Mesenteric fat pad (tissue), 1 donor: ENCODE data around the gene MED13L. TPM values are rescaled to one million over a fixed set of nuclear protein-coding genes. Genes with fewer than 3 reads are reported as not detected.

ENCODE experiments used
- DNase-seq: peaks from one replicate; pipeline ENCODE4 v3.0.0-alpha.2; 2020; ENCODE audit warnings: low spot score
- total RNA-seq: library from RNA; stranded (reverse); fragmentation: NEBNext Ultra II Directional; extraction: Animal tissue kit (Norgen Biotek cat#: 25700); gene quantifications from one replicate; pipeline ENCODE4 v1.2.1, GENCODE V29; 2021
- donor health status: DM: yes; HTN: yes; CAD: no.

Gene MED13L
- total RNA-seq, 1 donor from 2014 or later: 136 TPM

DNA sequence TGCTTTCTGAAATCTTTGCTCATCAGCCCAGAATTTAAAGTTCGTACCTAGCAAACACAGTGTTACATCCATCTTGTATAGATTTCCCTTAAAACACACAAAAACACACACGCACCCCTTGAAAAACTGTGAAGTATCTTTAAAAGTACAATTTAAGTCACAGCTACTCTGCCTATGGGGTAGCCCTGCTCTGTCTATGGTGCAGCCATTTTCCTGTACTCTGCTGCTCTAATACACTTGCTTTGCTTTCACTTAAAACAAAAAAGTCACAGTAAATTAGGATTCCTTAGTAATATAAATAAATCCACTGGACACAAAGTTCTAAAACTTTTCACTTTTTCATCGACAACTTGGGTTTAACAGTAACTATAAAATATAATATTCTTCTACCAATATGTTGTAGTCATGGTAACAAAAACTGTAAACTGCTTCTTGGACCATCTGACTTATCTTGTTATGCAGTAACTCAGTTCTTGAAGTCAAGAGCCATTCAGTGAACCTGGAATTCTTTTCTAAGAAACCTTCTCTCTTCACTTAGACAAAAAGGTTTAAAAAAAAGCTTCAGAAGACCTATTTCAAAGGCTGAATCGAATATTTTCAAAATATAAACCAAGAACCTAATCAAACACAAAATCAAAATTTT, 63.5 kb downstream of the MED13L start:
- DNase-seq: no peak

DNA sequence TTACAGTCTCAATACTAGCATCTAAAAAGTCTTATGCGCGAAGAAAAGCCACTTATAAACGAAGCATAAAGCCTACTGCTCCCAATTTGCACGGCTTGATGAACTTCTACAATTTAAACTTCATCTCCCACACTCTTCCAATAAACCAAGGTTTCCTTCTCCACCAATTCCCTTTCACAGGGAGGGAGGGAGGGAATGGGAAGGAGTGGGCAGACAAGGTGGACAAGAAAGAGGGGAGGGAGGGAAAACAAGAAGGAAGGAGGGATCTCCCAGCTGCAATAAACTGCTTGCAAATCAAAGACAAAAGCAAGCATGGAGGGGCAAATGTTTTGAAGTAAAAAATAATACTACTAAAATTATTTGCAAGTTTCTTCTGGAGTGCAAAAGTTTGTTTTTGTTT, 64.5 kb downstream of the MED13L start:
- no peak for DNase-seq

DNA sequence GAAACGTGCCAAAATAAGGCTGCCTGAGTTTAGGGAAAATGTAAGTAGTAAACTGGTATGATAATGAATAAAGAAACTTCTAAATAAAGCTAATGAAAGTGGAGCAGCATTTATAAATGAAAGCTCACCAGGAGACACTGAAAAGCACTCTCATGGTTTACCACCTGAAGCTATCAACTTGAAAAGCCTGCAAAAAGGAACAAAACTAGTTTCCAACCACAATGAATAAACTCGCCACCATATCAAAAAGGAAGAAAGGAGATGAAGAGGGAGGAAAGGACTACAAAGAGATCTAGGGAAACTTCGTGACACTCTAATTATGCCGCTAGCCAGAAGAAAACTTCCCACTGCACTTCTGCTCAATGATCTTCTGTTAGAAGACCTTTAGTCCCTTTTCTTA, 66.7 kb downstream of the MED13L start:
- DNase-seq: no peak

DNA sequence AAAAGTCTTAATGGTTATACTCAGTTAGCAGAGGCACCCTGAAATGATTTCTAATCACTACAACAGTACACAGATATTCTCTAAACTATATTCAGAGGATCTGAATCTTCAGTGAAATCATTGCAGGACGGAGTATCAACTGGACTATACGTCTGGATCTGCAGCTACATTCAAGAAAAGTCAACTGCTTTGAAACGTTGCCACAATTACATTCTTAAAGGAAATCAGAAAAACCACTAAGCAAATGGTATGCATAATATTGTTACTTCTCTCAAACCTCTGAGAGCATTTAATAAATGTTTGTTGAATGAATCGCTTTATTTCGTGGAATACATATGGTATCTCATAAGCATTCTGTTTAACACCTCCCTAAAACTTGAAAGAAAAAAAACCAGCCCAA, 67.4 kb downstream of the MED13L start:
- DNase-seq: no peak

DNA sequence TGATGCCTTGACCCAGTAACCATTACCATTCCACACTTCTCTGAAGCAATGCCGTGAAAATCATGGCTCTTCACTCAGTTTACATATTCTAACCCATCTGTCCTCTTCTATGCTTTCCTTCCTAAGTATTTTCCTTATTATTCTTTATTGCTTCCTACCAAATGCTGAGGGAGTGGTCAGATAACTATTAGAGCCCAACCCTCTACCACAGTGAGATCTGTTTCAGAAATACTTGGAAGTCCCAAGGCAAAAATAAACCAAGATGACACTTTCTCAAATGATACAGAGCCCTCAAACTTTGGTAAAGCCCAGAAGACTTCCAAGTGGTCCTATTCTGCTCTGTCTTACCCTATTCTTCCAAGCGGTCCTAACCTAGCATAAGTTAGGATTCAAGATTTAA, 68.0 kb downstream of the MED13L start:
- no peak for DNase-seq

DNA sequence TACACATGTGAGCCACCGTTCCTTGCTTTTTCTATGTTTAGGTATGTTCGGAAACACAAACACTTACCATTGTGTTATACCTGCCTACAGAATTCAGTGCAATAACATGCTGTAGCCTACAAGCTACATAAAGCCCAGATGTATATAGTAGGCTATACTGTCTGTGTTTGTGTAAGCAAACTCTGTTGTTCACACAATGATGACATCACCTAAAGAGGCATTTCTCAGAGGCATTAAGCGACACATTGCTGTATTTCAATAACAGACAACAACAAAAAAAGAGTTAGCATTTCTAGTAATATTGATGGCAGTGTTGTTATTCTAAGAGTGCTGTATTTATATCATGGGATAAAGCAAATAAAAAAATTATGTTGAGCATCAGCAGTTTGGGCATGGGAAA, 70.2 kb downstream of the MED13L start:
- no peak for DNase-seq

DNA sequence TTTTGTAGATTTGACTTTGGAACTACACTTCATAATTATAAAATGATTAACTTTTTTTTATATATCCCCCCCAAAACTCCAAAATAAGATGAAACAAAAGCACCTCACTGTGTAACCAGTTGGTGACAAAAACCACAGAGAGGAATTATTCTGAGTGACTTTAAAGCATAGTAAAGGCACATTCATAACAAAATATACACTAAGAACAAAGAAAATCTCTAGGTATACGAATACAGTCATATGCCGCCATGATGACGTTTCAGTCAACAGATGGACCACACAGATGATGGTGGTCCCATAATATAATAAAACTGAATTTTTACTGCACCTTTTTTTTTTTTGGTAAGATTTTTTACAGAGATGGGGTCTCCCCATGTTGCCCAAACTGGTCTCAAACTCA, 70.7 kb downstream of the MED13L start:
- DNase-seq: no peak

DNA sequence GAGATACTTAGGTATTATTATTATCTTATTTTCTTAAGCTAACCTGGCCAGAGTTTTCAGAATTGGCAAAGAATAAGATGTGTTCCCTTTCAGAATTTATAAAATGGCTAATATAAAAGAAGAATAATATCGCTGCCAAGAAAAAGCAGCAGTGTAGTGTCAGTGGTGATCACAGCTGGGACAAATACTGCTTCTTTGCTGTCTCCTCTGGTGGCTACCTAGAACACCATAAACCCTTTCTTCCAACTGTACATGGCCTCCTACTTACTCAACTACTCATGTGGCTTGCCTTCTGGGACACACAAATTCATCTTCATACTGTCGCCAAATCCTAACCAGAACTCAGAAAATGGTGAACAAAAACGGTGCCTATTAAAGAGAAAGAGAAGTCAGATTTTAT, 72.7 kb downstream of the MED13L start:
- DNase-seq: no peak

DNA sequence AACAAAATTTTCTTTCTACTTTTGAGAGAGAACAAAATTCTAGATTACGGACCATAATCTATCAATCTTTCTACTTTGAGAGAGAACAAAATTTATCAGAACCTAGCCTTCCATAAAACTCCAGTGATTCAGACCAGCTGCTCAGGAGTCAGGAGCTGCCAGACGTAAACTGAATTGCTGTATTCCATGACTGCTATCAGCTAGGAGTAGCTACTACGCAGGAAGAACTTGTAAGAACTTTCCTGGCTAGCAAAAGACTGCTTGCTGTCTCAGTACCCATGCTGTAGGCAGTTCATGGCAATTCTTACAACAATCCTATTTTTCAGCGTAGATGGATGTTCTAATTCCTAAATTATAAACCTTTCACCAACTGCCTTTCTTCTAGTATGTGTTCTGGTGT, 73.3 kb downstream of the MED13L start:
- no peak for DNase-seq

DNA sequence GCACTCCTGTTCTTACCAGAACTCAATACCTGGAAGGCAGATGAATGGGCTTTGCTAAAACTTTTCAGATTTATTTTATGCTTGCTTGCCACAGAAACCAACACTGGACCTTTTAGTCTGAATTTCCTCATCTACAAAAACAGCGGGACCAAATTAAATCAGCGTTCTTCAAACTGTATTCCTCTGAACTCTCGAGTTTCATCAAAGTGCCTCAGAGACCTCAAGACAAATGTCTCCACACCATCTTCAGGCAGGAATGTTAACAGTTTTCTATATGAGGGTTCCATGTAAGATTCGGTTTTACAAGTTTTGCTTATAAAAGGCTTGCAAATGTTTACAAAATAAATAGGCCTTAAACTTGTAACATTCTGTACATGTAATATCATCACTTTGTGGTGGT, 74.6 kb downstream of the MED13L start:
- no peak for DNase-seq

DNA sequence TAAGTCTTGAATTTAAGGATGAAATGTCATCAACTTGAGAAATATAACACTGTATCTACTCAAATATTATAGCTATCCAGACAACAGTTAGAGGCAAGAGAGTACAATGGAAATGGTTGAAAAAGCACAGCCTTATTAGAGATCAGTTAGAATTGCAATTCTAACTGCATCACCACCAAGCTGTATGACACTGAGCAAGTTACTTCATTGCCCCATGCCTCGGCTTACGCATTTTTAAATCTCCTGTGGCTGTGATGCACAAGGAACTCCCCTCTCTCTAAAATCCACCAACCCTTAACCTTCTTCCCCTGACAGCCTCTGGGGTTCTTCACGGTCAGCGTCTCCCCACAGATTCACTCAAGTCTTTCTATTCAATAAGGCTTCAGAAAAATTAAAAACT, 75.1 kb downstream of the MED13L start:
- no peak for DNase-seq

DNA sequence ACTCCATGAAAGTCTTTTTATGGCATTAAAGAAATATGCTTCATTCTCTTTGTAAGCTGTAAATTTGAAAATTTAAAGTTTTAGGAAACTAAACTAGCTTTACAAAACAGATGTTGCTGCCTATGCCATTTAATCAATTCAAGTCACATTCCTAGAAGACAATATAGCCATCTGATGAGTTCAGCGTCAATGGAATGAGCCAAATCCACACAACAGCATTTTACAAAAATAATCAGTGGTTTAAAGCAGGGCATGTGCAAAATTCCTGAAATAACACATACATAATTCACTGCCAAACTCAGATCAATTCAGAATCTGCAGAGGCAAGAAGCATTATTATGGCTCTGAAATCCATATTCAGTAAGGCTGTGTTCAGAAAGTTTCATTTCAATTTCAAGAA, 75.6 kb downstream of the MED13L start:
- no peak for DNase-seq

DNA sequence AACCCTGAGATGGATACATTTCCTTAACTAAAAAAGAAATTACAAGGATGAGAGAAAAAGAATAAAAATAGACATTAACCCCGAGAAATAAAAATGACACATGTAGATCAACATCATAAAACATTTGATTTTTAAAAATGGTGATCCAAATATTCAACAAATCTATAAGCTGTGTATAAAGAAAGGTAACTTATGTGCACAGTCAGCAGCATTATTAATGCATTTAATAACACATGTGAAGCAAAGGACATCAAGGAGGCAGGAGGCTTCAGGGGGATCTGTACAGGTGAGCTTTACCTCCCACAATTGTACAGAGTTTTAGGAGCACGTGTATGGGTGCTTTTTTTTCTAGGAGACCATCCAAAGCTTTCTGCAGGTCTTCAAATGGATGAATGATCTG, 76.1 kb downstream of the MED13L start:
- no peak for DNase-seq

DNA sequence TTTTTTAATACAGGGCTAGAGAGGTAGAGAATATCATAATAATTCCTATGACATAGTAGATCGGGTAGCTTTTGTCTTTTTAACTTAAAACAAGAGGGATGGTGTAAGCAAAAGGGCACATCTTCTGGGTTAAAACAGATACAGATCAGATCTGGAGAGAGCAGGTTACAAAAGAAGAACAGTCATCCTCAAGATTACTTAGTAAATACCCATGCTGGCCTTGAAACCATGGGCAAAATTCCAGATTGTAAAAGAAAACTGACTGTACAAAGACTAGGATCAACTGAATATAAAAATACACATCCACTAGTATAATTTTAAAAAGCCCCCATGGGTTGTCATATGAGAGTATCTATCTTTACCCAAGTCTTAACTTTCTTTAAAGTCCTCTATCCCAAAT, 76.7 kb downstream of the MED13L start:
- no peak for DNase-seq

DNA sequence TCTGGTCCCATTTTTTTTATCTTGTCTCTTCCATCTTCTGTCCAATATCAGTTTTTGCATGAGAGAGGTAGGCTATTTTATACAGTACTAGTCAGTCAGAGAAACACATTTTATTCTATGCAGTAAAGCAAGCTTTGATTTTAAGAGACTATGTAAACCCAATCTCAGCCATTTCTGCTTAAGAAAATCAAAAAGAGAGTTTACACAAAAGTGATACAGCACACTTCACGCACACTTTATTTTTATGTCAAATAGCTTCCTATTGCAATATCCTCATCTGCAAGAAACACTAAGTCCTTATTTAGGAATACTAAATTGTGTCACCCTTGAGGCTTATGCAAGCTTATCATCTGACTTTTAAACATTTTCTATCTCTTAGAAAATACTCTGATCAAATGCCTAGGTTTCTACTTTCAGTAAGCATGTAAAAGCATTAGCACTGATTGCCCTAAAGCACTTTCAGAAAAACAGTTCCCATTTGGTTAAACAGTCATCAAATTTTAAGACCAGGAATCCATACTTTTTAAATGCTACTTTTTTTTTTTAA, 78.3 kb downstream of the MED13L start:
- no peak for DNase-seq

DNA sequence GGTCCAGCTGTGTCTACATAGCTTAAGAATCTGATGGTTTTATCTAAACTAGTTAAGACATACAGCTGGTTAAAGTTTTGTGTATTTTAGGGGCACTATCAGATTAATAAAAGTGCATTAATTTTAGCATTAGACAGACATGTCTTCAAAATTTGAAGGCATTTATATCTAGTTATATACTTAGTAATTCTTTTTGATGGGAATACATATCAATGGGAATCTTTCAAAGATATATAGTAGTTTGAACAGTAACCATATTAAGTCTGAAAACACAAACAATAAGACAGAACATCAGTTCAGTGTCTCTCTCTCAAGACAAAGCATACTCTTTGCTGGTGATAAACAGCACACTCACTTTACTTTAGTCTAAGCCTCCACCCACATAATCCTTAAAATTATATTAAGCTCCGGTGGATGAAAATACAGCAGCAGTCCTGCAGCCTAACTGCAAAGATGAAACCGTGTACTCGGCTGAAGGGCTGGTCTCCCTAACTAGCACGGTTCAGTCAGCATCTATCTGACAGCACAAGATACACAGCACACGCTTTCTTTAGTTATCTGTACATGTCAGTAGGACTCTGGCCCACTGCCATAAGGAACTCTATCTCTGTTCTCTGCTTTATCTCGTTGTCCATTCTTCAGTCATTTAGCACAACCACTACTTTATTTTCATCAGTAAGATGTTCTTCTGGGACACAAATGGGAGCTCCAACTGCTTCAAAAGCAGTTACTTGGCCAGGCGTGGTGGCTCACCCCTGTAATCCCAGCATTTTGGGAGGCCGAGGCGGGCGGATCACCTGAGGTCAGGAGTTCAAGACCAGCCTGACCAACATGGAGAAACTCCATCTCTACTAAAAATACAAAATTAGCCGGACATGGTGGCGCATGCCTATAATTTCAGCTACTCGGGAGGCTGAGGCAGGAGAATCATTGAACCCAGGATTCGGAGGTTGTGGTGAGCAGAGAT, 80.5 kb downstream of the MED13L start:
- no peak for DNase-seq

DNA sequence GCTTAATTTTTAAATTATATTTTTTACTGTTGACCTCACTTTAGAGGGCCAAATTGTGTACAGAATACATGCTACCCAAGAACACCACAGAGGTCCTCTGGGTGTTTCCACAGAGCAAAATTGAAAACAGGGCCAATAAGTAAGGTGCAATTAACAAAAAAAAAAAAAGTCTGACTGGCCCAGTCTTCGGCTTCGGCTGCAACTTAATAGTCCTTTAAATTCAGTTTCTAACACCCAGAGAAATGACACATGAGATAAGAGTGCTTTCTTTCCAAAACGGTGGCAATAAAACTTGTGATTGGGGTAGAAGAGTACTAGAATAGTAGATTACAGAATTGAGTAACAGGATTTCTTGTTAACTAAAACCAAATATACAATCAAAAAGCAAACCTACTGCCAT, 81.3 kb downstream of the MED13L start:
- DNase-seq: no peak

DNA sequence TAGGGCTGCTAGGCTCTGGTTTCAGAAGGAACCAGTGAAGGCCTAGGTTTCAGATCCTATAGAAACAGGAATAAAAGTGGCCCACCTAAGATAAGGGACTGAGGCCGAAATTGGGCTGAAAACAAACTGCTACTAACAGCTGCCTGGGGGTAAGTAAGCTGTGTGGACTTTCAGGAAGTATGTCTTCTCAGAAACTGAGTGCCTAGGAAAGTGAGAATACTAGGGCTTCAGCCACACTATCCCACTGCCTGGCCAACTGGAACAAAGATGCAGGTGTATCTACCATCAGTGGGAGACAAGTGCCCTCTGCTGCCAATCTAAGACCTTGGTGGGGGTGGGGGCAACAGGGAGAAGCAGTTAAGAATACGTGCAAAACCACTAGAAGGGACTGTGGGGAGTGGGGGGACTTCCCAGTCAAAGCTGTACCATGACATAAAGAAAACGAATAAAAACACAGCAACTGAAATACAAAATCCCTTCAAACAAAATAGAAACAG, 82.5 kb downstream of the MED13L start:
- DNase-seq: no peak

DNA sequence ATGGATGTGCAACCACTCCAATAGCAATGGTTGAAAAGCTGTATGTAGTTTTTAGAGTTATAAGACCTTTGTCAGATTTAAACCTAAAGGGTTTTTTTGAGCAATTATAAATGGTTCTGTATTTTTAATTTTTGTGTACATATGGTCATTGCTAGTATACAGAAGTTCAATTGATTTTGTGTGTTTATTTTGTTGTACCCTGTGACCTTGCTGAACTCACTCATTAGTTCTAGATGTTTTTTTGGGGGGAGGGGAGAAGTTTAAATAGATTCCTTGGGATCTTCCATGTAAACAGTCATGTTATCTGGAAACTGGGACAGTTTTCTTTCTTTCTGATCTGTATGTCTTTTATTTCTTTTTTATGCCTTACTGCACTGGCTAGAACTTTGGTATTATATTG, 87.8 kb downstream of the MED13L start:
- DNase-seq: no peak

DNA sequence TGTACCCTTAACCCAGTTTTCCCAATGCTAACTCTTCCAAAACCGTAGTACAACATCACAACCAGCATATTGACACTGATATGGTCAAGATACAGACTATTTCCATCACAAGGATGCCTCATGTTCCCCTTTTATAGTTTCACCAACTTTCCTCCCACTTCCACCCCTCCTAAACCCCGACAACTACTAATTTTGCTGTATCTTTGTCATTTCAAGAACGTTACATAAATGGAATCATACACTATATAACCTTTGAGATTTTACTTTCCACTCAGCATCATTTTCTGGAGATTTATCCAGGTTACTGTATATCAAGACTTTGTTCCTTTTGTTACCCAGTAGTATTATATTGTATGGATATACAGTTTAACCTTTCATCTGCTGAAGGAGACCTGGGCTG, 88.9 kb downstream of the MED13L start:
- DNase-seq: no peak

DNA sequence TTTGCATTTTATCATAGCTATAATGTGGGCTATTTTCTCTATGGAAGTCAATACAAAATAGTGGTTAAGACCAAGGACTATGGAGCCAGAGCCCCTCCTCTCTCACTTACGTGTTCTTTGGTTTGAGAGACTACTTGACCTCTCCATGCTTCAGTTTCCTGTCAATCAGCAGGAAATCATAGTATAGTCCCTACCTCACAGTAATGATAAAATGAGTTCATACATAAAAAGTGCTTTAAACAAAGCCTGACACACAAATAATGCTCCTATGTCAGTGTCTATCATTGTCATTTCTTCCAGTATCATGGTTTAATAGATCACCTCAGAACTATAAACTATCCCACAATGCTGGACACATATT, 90.4 kb downstream of the MED13L start:
- DNase-seq: no peak

DNA sequence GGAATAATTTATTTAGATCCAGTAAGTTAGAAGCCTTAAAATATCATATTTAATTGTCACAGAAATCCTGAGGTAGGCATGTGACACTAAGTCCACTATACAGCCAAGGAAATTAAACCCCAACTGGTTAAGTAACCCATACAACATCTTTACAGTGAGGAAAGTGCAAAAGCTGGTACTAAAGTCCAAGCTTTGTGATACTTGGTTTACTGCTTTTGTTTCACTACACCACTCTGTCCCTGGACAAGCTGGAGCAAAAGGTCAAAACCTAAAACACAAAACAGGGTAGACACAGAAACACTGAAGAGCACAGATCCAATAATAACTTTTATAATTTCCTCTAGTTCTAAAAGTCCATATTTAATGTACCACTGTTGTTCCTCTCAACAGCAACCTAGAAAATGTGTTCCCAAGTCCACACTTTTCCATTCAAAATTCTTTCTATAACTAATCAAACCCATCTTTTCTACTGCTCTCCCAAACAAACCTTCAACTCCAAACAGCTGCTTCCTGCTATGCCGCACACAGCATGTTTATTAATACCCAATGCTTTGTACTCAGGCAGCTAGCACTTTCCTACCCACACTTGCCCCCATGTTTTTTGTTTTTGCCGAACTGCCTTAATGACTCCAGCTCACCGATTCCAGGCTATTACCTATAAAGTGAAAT, 90.9 kb downstream of the MED13L start:
- DNase-seq: no peak
